ENCODE data around the gene FGF18. TPM values are rescaled to one million over a fixed set of nuclear protein-coding genes. Genes with fewer than 3 reads are reported as not detected.

The FGF18 gene
- total and polyA plus RNA-seq, 2 donors from 2014 or later = 0.39 to 1.8 TPM

DNA sequence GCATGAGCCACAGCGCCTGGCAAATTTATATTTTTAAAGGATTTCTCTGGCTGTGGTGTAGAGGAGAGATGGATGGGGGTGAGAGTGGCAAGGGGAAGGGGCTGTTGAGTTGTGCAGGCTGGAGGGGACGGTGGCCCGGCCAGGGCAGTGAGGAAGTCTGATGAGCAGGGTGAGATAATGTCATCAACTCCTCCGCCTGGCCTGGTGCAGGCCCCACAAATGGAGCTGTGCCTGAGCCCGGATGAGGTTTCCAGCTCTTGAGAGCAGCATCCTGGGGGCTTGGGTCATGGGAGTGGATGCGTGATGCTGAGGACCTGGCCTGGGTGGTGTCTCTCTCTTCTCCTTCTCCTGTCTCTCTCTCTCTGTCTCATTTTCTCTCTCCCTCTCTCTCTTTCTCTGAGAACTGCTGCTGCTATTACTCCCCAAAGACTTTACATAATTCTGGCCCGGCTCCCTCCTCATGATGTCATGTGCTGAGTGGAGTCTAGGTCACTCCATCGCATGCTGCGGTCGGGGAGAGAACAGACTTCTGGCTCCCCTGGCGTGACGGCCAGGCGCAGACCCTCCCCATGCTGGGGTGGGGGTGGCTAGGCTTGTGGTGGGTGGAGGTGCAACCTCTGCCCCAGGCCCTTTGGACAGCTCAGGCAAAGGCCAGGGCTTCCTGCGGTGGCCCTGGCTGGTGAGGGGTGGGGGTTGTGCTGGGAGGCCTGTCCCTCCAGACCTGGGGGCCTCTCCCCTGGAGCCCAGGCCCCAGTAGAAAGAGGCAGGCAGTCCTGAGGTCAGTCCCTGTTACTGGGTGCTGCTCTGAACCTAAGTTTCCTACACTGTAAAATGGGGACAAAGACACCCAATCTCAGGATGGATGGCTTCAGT, 26.4 kb downstream of the FGF18 start:
- no peaks in the 10 kb centered on the region for H3K27me3 ChIP-seq (ENCODE audit: control insufficient read depth, insufficient read depth, low read length)
- no peaks in the 10 kb centered on the region for H3K36me3 ChIP-seq (ENCODE audit: control insufficient read depth in 2 of 3, insufficient read depth in 3 of 3, low read length in 3 of 3)
- H3K9ac ChIP-seq (ENCODE audit: low read length in 3 of 3) = no peak overlapping the region
- no peak overlapping the region for H3K4me3 ChIP-seq (ENCODE audit: low read length in 3 of 3)
- FAIRE-seq (no peak), DNase-seq (peak in 1 of 5 donors; percentile 39)
- TF ChIP-seq, protein P1, sequence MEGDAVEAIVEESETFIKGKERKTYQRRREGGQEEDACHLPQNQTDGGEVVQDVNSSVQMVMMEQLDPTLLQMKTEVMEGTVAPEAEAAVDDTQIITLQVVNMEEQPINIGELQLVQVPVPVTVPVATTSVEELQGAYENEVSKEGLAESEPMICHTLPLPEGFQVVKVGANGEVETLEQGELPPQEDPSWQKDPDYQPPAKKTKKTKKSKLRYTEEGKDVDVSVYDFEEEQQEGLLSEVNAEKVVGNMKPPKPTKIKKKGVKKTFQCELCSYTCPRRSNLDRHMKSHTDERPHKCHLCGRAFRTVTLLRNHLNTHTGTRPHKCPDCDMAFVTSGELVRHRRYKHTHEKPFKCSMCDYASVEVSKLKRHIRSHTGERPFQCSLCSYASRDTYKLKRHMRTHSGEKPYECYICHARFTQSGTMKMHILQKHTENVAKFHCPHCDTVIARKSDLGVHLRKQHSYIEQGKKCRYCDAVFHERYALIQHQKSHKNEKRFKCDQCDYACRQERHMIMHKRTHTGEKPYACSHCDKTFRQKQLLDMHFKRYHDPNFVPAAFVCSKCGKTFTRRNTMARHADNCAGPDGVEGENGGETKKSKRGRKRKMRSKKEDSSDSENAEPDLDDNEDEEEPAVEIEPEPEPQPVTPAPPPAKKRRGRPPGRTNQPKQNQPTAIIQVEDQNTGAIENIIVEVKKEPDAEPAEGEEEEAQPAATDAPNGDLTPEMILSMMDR (IDR thresholded peaks at IDR 0.05; ENCODE audit: borderline replicate concordance, extremely low read depth, insufficient read depth) = no peak
- no peak overlapping the region for H3K27ac ChIP-seq (ENCODE audit: low read depth in 2 of 2, low read length in 2 of 2)
- intact Hi-C loops (cut with DNase I) = no loop called here
- H3K4me1 ChIP-seq (ENCODE audit: control insufficient read depth in 2 of 3, insufficient read depth in 2 of 3, low read depth in 1 of 3, low read length in 3 of 3) = no peaks in the 10 kb centered on the region
- H3K9me3 ChIP-seq (ENCODE audit: control insufficient read depth in 2 of 3, insufficient read depth in 1 of 3, low read length in 3 of 3) = no peaks in the 10 kb centered on the region

DNA sequence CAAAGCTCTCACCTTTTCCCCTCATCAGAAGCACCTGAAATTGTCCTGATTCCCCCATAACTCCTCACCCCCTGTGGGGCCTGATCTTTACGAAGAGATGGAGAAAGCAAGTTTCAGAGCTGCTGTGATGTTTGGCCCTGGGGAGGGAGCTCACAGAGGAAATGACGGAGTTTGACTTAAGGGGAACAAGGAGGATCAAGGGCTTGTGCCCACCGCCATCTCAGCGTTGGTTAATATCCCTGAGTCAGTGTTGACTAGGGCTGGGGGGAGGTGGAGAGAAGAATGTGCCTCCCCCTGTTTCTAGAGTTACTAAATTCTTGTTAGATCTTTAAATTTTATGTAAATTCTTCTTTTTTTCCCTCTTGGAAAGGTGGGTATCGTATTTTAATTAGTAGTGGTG, 27.8 kb downstream of the FGF18 start:
- no peak for FAIRE-seq
- Histone ChIP-seq H3K4me1 (ENCODE audit: control insufficient read depth in 2 of 3, insufficient read depth in 2 of 3, low read depth in 1 of 3, low read length in 3 of 3) (no peaks in the 10 kb centered on the region), H3K27ac (ENCODE audit: low read depth in 2 of 2, low read length in 2 of 2) (no peak overlapping the region), H3K9me3 (ENCODE audit: control insufficient read depth in 2 of 3, insufficient read depth in 1 of 3, low read length in 3 of 3) (no peaks in the 10 kb centered on the region), H3K27me3 (ENCODE audit: control insufficient read depth, insufficient read depth, low read length) (no peaks in the 10 kb centered on the region), H3K36me3 (ENCODE audit: control insufficient read depth in 2 of 3, insufficient read depth in 3 of 3, low read length in 3 of 3) (no peaks in the 10 kb centered on the region), H3K4me3 (ENCODE audit: low read length in 3 of 3) (no peak overlapping the region), H3K9ac (ENCODE audit: low read length in 3 of 3) (no peak overlapping the region)
- intact Hi-C loops (cut with DNase I) = no loop called here
- no peak for DNase-seq
- TF ChIP-seq, protein P1 (IDR thresholded peaks at IDR 0.05; ENCODE audit: borderline replicate concordance, extremely low read depth, insufficient read depth) = no peak

DNA sequence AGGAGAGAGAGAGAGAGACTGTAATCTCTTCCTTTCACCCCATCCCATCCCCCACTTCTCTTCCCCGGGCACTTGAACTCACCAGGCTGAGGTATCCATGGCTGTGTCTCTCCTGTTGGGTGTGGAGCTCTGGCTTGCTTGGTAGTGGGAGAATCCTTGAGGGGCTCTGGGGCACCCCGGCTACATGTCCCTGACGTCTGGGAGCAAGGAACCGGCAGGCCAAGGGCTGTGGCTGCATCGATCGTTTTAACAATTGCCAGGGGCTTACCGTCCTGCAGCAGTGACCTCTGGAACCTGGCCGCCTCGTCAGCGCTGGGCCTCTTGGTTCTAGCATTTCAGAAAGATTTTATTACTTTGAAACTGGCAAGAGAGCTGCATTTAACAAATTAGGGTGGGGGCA, 30.0 kb downstream of the FGF18 start:
- intact Hi-C loops (cut with DNase I) = no loop called here
- no peak for DNase-seq
- Histone ChIP-seq H3K9ac (ENCODE audit: low read length in 3 of 3) (no peak overlapping the region), H3K27me3 (ENCODE audit: control insufficient read depth, insufficient read depth, low read length) (no peaks in the 10 kb centered on the region), H3K9me3 (ENCODE audit: control insufficient read depth in 2 of 3, insufficient read depth in 1 of 3, low read length in 3 of 3) (no peaks in the 10 kb centered on the region), H3K27ac (ENCODE audit: low read depth in 2 of 2, low read length in 2 of 2) (no peak overlapping the region), H3K36me3 (ENCODE audit: control insufficient read depth in 2 of 3, insufficient read depth in 3 of 3, low read length in 3 of 3) (no peaks in the 10 kb centered on the region), H3K4me3 (ENCODE audit: low read length in 3 of 3) (no peak overlapping the region), H3K4me1 (ENCODE audit: control insufficient read depth in 2 of 3, insufficient read depth in 2 of 3, low read depth in 1 of 3, low read length in 3 of 3) (peaks cover 0 to 2% (median 0%) of the 10 kb centered on the region in 3 donors)
- TF ChIP-seq, protein P1 (IDR thresholded peaks at IDR 0.05; ENCODE audit: borderline replicate concordance, extremely low read depth, insufficient read depth) = no peak
- FAIRE-seq = no peak
